OCI-LY7 (cell line): ENCODE results near the gene RHEBL1.

Experiments used
- EZH2phosphoT487 ChIP-seq: fragments of 200-600 bp; sonication (generic); IDR thresholded peaks from 2 replicates; pipeline ENCODE4 v1.6.1; 2018; ENCODE audit warnings: low read depth, borderline replicate concordance, mild to moderate bottlenecking, mixed run types, antibody characterized with exemption, low read length, moderate library complexity, mixed read lengths
- TF ChIP-seq, protein P1 (sequence below): fragments of 200-600 bp; sonication (generic); conservative IDR thresholded peaks from 2 replicates; pipeline ENCODE4 v1.5.1; 2014; ENCODE audit warnings: mild to moderate bottlenecking, antibody characterized with exemption, low read length, moderate library complexity, mixed read lengths

DNA sequence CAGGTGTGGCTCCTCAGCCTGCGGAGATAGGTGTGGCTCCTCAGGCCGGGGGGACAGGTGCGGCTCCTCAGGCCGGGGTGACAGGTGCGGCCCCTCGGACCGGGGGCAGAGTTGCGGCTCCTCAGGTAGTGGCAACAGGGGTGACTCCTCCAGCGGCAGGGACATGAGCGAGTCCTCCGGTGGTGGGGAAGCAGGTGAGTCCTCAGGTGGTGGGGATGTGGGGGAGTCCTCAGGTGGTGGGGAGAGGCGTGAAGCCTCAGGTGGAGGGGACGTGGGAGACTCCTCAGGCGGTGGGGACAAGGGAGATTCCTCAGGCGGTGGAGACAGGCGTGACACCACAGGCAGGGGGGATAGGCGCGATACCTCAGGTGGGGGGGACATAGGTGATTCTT, 18.4 kb downstream of the RHEBL1 start:
- TF ChIP-seq, protein P1, sequence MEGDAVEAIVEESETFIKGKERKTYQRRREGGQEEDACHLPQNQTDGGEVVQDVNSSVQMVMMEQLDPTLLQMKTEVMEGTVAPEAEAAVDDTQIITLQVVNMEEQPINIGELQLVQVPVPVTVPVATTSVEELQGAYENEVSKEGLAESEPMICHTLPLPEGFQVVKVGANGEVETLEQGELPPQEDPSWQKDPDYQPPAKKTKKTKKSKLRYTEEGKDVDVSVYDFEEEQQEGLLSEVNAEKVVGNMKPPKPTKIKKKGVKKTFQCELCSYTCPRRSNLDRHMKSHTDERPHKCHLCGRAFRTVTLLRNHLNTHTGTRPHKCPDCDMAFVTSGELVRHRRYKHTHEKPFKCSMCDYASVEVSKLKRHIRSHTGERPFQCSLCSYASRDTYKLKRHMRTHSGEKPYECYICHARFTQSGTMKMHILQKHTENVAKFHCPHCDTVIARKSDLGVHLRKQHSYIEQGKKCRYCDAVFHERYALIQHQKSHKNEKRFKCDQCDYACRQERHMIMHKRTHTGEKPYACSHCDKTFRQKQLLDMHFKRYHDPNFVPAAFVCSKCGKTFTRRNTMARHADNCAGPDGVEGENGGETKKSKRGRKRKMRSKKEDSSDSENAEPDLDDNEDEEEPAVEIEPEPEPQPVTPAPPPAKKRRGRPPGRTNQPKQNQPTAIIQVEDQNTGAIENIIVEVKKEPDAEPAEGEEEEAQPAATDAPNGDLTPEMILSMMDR: no peak
- no peak for TF ChIP-seq EZH2phosphoT487
